ENCODE results near the gene FER.

DNA sequence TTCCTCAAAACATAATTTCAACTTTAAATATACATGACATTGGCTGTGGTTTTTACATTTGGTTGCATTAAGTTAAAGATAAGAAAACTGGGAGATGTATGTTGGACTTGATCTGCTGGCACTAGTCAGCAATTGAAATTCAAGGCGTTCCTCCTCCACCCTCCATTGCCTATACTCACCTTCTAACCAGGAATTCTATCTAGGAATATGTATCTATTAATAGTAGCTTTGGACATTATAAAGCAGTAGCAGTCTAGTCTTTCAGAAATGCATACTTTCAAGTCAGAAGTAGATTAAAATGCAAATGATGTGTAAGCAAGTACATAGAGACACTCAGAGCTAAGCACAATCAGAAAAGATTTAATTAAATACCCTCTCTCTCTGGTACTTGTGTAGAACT, 24.9 kb downstream of the FER start:
- TF ChIP-seq, protein P1, sequence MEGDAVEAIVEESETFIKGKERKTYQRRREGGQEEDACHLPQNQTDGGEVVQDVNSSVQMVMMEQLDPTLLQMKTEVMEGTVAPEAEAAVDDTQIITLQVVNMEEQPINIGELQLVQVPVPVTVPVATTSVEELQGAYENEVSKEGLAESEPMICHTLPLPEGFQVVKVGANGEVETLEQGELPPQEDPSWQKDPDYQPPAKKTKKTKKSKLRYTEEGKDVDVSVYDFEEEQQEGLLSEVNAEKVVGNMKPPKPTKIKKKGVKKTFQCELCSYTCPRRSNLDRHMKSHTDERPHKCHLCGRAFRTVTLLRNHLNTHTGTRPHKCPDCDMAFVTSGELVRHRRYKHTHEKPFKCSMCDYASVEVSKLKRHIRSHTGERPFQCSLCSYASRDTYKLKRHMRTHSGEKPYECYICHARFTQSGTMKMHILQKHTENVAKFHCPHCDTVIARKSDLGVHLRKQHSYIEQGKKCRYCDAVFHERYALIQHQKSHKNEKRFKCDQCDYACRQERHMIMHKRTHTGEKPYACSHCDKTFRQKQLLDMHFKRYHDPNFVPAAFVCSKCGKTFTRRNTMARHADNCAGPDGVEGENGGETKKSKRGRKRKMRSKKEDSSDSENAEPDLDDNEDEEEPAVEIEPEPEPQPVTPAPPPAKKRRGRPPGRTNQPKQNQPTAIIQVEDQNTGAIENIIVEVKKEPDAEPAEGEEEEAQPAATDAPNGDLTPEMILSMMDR (IDR thresholded peaks at IDR 0.05 in 2 of 3, conservative IDR thresholded peaks at IDR 0.05 in 1 of 3; ENCODE audit: control insufficient read depth in 2 of 3, extremely low read depth in 1 of 3, insufficient read depth in 1 of 3, low read depth in 3 of 3, low read length in 3 of 3), result no peak
- TF ChIP-seq SMC3 (IDR thresholded peaks at IDR 0.05; ENCODE audit: borderline replicate concordance, low read length) (no peak), HCFC1 (IDR thresholded peaks at IDR 0.05; ENCODE audit: low read length) (no peak), CHD4 (IDR thresholded peaks at IDR 0.05) (no peak), ZNF384 (IDR thresholded peaks at IDR 0.05; ENCODE audit: borderline replicate concordance, low read depth, low read length) (no peak), TCF12 (IDR thresholded peaks at IDR 0.05; ENCODE audit: low read depth, low read length) (no peak), PBX3 (IDR thresholded peaks at IDR 0.05; ENCODE audit: insufficient replicate concordance, low read depth, low read length) (no peak), TAF1 (IDR thresholded peaks at IDR 0.05; ENCODE audit: borderline replicate concordance, low read depth, low read length) (no peak), NFIC (IDR thresholded peaks at IDR 0.05; ENCODE audit: low read depth, low read length) (no peak), ZNF207 (IDR thresholded peaks at IDR 0.05; ENCODE audit: borderline replicate concordance) (no peak), CREM (IDR thresholded peaks at IDR 0.05; ENCODE audit: low read depth) (no peak), FOXM1 (IDR thresholded peaks at IDR 0.05; ENCODE audit: low read depth, low read length) (no peak), CBX3 (IDR thresholded peaks at IDR 0.05; ENCODE audit: borderline replicate concordance, low read depth) (no peak)
- TF ChIP-seq, protein P2, sequence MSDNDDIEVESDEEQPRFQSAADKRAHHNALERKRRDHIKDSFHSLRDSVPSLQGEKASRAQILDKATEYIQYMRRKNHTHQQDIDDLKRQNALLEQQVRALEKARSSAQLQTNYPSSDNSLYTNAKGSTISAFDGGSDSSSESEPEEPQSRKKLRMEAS (IDR thresholded peaks at IDR 0.05; ENCODE audit: low read depth, low read length), result no peak
